ENCODE data around the gene VARS2. TPM values are rescaled to one million over a fixed set of nuclear protein-coding genes. Genes with fewer than 3 reads are reported as not detected.

Gene VARS2
- total RNA-seq, 1 experiment from 2014 or later = 39.8 TPM

DNA sequence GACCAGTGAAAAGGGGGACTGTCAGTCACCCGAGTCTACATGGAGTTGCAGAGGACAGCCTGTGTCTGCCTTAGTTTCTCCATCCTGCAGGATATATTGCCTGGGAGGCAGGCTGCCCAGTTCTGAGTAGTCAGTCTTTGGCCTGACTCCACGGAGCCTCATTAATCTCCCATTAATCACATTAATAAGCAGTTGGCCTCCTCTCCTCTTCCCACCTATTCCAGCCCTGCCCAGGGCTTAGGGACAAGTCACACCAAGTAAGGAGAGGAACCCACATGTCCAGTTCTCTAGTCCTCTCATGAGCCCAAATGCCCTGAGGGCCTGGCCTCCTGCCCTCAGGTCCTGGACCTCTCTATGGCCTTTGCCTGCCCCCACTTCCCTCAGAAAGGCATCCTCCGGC, 25.4 kb downstream of the VARS2 start:
- Histone ChIP-seq H3K4me3 (replicated peaks in 1 of 2; ENCODE audit: low read depth in 1 of 2, low read length in 2 of 2) (no peak overlapping the region), H3K9me3 (ENCODE audit: control insufficient read depth in 1 of 2, insufficient read depth in 1 of 2, low read depth in 1 of 2, low read length in 2 of 2) (no peaks in the 10 kb centered on the region), H2AFZ (ENCODE audit: low read depth, low read length, poor library complexity, severe bottlenecking) (no peak overlapping the region), H3K27ac (ENCODE audit: low read depth, low read length) (no peak overlapping the region), H3K9me2 (ENCODE audit: insufficient read depth) (no peaks in the 10 kb centered on the region), H3K27me3 (ENCODE audit: insufficient read depth, low read length) (no peaks in the 10 kb centered on the region), H3K79me2 (ENCODE audit: insufficient read depth, low read length) (no peaks in the 10 kb centered on the region), H3K9ac (ENCODE audit: low read length) (no peak overlapping the region), H3K4me1 (ENCODE audit: control insufficient read depth in 1 of 2, insufficient read depth in 2 of 2, low read length in 2 of 2) (peaks cover 14 to 19% of the 10 kb centered on the region in 2 experiments), H3K4me2 (ENCODE audit: low read length) (no peak overlapping the region), H4K20me1 (ENCODE audit: insufficient read depth) (no peaks in the 10 kb centered on the region), H3K36me3 (ENCODE audit: control insufficient read depth in 1 of 2, insufficient read depth in 2 of 2, low read length in 2 of 2) (no peaks in the 10 kb centered on the region)
- DNase-seq (ENCODE audit: low read depth, low spot score) (no peak), ATAC-seq (no peak)
- ChIA-PET POLR2A (no interaction called here), CTCF (no interaction called here), RAD21 (ENCODE audit: low non-redundant PET in 1 of 2, low total read pairs in 2 of 2, uncharacterized antibody in 2 of 2, unreplicated experiment in 2 of 2) (no interaction called here)
- no TSS peak for BruUV-seq (replicated peaks)
- intact Hi-C loops (cut with micrococcal nuclease) = no loop called here
- TF ChIP-seq TCF7L2 (IDR thresholded peaks at IDR 0.05; ENCODE audit: borderline replicate concordance, extremely low read depth, insufficient read depth, insufficient read length) (no peak), SP1 (IDR thresholded peaks at IDR 0.05; ENCODE audit: low read depth) (no peak), EGR1 (IDR thresholded peaks at IDR 0.05; ENCODE audit: low read depth) (no peak), SRF (IDR thresholded peaks at IDR 0.05; ENCODE audit: low read depth) (no peak), JUND (IDR thresholded peaks at IDR 0.05) (no peak), YY1 (IDR thresholded peaks at IDR 0.05; ENCODE audit: extremely low read depth, insufficient replicate concordance, low read depth, low read length) (no peak), CBX3 (IDR thresholded peaks at IDR 0.05; ENCODE audit: low read depth) (no peak), CEBPB (IDR thresholded peaks at IDR 0.05; ENCODE audit: low read depth) (no peak), POLR2A (IDR thresholded peaks at IDR 0.05; ENCODE audit: borderline replicate concordance, extremely low read depth, insufficient read depth, insufficient read length) (no peak), ZNF274 (IDR thresholded peaks at IDR 0.05; ENCODE audit: low read depth, low read length) (no peak), FOSL1 (IDR thresholded peaks at IDR 0.05; ENCODE audit: low read depth) (no peak), ZFX (IDR thresholded peaks at IDR 0.05) (no peak), POLR2AphosphoS5 (IDR thresholded peaks at IDR 0.05; ENCODE audit: low read depth, low read length) (no peak)
- TF ChIP-seq, protein P1, sequence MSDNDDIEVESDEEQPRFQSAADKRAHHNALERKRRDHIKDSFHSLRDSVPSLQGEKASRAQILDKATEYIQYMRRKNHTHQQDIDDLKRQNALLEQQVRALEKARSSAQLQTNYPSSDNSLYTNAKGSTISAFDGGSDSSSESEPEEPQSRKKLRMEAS (IDR thresholded peaks at IDR 0.05) = no peak
- TF ChIP-seq, protein P2, sequence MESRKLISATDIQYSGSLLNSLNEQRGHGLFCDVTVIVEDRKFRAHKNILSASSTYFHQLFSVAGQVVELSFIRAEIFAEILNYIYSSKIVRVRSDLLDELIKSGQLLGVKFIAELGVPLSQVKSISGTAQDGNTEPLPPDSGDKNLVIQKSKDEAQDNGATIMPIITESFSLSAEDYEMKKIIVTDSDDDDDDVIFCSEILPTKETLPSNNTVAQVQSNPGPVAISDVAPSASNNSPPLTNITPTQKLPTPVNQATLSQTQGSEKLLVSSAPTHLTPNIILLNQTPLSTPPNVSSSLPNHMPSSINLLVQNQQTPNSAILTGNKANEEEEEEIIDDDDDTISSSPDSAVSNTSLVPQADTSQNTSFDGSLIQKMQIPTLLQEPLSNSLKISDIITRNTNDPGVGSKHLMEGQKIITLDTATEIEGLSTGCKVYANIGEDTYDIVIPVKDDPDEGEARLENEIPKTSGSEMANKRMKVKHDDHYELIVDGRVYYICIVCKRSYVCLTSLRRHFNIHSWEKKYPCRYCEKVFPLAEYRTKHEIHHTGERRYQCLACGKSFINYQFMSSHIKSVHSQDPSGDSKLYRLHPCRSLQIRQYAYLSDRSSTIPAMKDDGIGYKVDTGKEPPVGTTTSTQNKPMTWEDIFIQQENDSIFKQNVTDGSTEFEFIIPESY (IDR thresholded peaks at IDR 0.05; ENCODE audit: extremely low read depth, insufficient replicate concordance, low read length) = no peak
- TF ChIP-seq, protein P3, sequence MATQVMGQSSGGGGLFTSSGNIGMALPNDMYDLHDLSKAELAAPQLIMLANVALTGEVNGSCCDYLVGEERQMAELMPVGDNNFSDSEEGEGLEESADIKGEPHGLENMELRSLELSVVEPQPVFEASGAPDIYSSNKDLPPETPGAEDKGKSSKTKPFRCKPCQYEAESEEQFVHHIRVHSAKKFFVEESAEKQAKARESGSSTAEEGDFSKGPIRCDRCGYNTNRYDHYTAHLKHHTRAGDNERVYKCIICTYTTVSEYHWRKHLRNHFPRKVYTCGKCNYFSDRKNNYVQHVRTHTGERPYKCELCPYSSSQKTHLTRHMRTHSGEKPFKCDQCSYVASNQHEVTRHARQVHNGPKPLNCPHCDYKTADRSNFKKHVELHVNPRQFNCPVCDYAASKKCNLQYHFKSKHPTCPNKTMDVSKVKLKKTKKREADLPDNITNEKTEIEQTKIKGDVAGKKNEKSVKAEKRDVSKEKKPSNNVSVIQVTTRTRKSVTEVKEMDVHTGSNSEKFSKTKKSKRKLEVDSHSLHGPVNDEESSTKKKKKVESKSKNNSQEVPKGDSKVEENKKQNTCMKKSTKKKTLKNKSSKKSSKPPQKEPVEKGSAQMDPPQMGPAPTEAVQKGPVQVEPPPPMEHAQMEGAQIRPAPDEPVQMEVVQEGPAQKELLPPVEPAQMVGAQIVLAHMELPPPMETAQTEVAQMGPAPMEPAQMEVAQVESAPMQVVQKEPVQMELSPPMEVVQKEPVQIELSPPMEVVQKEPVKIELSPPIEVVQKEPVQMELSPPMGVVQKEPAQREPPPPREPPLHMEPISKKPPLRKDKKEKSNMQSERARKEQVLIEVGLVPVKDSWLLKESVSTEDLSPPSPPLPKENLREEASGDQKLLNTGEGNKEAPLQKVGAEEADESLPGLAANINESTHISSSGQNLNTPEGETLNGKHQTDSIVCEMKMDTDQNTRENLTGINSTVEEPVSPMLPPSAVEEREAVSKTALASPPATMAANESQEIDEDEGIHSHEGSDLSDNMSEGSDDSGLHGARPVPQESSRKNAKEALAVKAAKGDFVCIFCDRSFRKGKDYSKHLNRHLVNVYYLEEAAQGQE (IDR thresholded peaks at IDR 0.05; ENCODE audit: low read depth) = no peak
